Astrocyte (in vitro differentiated cells and primary cell): ENCODE results near the gene PCDHGB1. TPM values are rescaled to one million over a fixed set of nuclear protein-coding genes. Genes with fewer than 3 reads are reported as not detected.

Experiments
- DNase-seq: peaks from one replicate; pipeline ENCODE4 v3.0.0-alpha.2; 2010; ENCODE audit warnings: low read depth
- FAIRE-seq: peaks from 2 replicates; lab custom pipeline; 2011; peaks lifted over from hg19 to GRCh38; lab: Jason Lieb, UNC
- H2AFZ ChIP-seq: 2 replicates; pipeline ENCODE4 v1.6.0; 2012; ENCODE audit warnings: low read depth, low read length, inconsistent platforms
- H3K27ac ChIP-seq: 2 replicates; pipeline ENCODE4 v1.5.1; 2011; ENCODE audit warnings: low read depth, low read length, inconsistent platforms
- H3K27me3 ChIP-seq: 2 replicates; pipeline ENCODE4 v1.6.0; 2011; ENCODE audit warnings: low read length, inconsistent platforms; ENCODE audit not compliant: insufficient read depth
- H3K36me3 ChIP-seq: 2 replicates; pipeline ENCODE4 v1.5.1; 2011; ENCODE audit warnings: low read length, inconsistent platforms; ENCODE audit not compliant: insufficient read depth
- H3K4me1 ChIP-seq: 2 replicates; pipeline ENCODE4 v1.5.1; 2011; ENCODE audit warnings: low read length, inconsistent platforms; ENCODE audit not compliant: insufficient read depth
- H3K4me2 ChIP-seq: 2 replicates; pipeline ENCODE4 v1.6.0; 2012; ENCODE audit warnings: low read length, inconsistent platforms
- H3K4me3 ChIP-seq: 2 replicates; pipeline ENCODE4 v1.5.1; 2011; ENCODE audit warnings: low read depth, mild to moderate bottlenecking, low read length, inconsistent platforms; ENCODE audit not compliant: insufficient read depth
- H3K79me2 ChIP-seq: 2 replicates; pipeline ENCODE4 v1.6.0; 2012; ENCODE audit warnings: mild to moderate bottlenecking, low read length, inconsistent platforms; ENCODE audit not compliant: insufficient read depth
- H3K9ac ChIP-seq: 2 replicates; pipeline ENCODE4 v1.6.0; 2012; ENCODE audit warnings: mild to moderate bottlenecking, low read length, inconsistent platforms
- H3K9me3 ChIP-seq: 2 replicates; pipeline ENCODE4 v1.5.1; 2012; ENCODE audit warnings: low read depth, mild to moderate bottlenecking, low read length, inconsistent platforms; ENCODE audit not compliant: insufficient read depth
- H4K20me1 ChIP-seq: 2 replicates; pipeline ENCODE4 v1.6.0; 2012; ENCODE audit warnings: low read length, inconsistent platforms; ENCODE audit not compliant: insufficient read depth
- H3K27ac Mint-ChIP-seq: one replicate; pipeline ENCODE4 v1.8.0; 2021; ENCODE audit warnings: mild to moderate bottlenecking, mixed read lengths; ENCODE audit not compliant: unreplicated experiment
- H3K27me3 Mint-ChIP-seq: one replicate; pipeline ENCODE4 v1.8.0; 2021; ENCODE audit warnings: low read depth, mixed read lengths; ENCODE audit not compliant: unreplicated experiment
- H3K36me3 Mint-ChIP-seq: one replicate; pipeline ENCODE4 v1.8.0; 2021; ENCODE audit warnings: low read depth, mixed read lengths; ENCODE audit not compliant: unreplicated experiment
- H3K4me1 Mint-ChIP-seq: one replicate; pipeline ENCODE4 v1.8.0; 2021; ENCODE audit warnings: low read depth, mixed read lengths; ENCODE audit not compliant: unreplicated experiment
- H3K4me3 Mint-ChIP-seq: one replicate; pipeline ENCODE4 v1.8.0; 2021; ENCODE audit warnings: mild to moderate bottlenecking, moderate library complexity, mixed read lengths; ENCODE audit not compliant: unreplicated experiment
- H3K9me3 Mint-ChIP-seq: one replicate; pipeline ENCODE4 v1.8.0; 2021; ENCODE audit warnings: mild to moderate bottlenecking, mixed read lengths; ENCODE audit not compliant: unreplicated experiment
- EZH2 ChIP-seq: IDR thresholded peaks from 2 replicates; pipeline ENCODE4 v1.6.1; 2012; ENCODE audit warnings: mild to moderate bottlenecking, low read length, inconsistent platforms; ENCODE audit not compliant: insufficient read depth
- total RNA-seq: library from RNA; stranded (reverse); gene quantifications from 2 replicates; pipeline ENCODE4 v1.2.1, GENCODE V29; 2021
- TF ChIP-seq, protein P1 (sequence below): IDR thresholded peaks from 2 replicates; pipeline ENCODE4 v1.5.1; 2011; ENCODE audit warnings: low read depth, mild to moderate bottlenecking, inconsistent platforms, low read length, moderate library complexity; ENCODE audit not compliant: insufficient read depth

The PCDHGB1 gene
- total RNA-seq, 1 donor from 2014 or later, result 1.5 TPM

- Histone ChIP-seq H4K20me1 (no peaks in the 10 kb centered on the region), H3K27ac (no peak within 1 kb of the TSS), H3K4me2 (peak within 1 kb of the TSS; percentile 45), H3K79me2 (no peaks in the 10 kb centered on the region), H3K9me3 (peaks cover 47% of the 10 kb centered on the region), H3K4me1 (no peaks in the 10 kb centered on the region), H2AFZ (no peak within 1 kb of the TSS), H3K27me3 (peaks cover 3% of the 10 kb centered on the region), H3K4me3 (no peak within 1 kb of the TSS), H3K36me3 (no peaks in the 10 kb centered on the region), H3K9ac (no peak within 1 kb of the TSS)
- TF ChIP-seq EZH2, result no peak
- TF ChIP-seq, protein P1, sequence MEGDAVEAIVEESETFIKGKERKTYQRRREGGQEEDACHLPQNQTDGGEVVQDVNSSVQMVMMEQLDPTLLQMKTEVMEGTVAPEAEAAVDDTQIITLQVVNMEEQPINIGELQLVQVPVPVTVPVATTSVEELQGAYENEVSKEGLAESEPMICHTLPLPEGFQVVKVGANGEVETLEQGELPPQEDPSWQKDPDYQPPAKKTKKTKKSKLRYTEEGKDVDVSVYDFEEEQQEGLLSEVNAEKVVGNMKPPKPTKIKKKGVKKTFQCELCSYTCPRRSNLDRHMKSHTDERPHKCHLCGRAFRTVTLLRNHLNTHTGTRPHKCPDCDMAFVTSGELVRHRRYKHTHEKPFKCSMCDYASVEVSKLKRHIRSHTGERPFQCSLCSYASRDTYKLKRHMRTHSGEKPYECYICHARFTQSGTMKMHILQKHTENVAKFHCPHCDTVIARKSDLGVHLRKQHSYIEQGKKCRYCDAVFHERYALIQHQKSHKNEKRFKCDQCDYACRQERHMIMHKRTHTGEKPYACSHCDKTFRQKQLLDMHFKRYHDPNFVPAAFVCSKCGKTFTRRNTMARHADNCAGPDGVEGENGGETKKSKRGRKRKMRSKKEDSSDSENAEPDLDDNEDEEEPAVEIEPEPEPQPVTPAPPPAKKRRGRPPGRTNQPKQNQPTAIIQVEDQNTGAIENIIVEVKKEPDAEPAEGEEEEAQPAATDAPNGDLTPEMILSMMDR, result peak; percentile 39
- DNase-seq, result no peak
- Mint-ChIP-seq H3K4me3 (no peak within 1 kb of the TSS), H3K4me1 (no peaks in the 10 kb centered on the region), H3K9me3 (peaks cover 33% of the 10 kb centered on the region), H3K27ac (no peak within 1 kb of the TSS), H3K27me3 (no peaks in the 10 kb centered on the region), H3K36me3 (peaks cover 8% of the 10 kb centered on the region)
- no peak for FAIRE-seq
Measured at GRCh38 chr5:141354900-141355469, 5.1 kb downstream of the PCDHGB1 start, which contains the start of gene PCDHGA4. Gene PCDHGA4, plus strand, starts transcription at chr5:141355021. Its CDS starts 87 bp downstream, at chr5:141355108.

DNA sequence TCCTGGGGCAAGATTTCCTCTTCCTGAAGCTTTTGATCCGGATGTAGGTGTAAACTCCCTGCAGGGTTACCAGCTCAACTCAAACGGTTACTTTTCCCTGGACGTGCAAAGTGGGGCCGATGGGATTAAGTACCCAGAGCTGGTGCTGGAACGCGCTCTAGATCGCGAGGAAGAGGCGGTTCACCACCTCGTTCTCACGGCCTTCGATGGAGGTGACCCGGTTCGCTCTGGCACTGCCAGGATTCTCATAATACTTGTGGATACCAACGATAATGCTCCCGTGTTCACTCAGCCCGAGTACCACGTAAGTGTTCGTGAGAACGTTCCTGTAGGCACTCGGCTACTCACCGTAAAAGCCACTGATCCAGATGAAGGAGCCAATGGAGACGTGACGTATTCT lies 5.7 kb downstream of the PCDHGB1 start:
- Mint-ChIP-seq H3K27me3 (no peaks in the 10 kb centered on the region), H3K4me3 (no peak overlapping the region), H3K9me3 (peaks cover 35% of the 10 kb centered on the region), H3K36me3 (peaks cover 10% of the 10 kb centered on the region), H3K4me1 (no peaks in the 10 kb centered on the region), H3K27ac (no peak overlapping the region)
- Histone ChIP-seq H3K9me3 (peaks cover 47% of the 10 kb centered on the region), H3K36me3 (no peaks in the 10 kb centered on the region), H2AFZ (no peak overlapping the region), H4K20me1 (no peaks in the 10 kb centered on the region), H3K4me3 (no peak overlapping the region), H3K4me1 (no peaks in the 10 kb centered on the region), H3K4me2 (peak overlapping the region; percentile 45), H3K27ac (no peak overlapping the region), H3K27me3 (peaks cover 3% of the 10 kb centered on the region), H3K9ac (no peak overlapping the region), H3K79me2 (no peaks in the 10 kb centered on the region)
- no peak for FAIRE-seq
- no peak for TF ChIP-seq EZH2
- TF ChIP-seq, protein P1, result no peak
- DNase-seq, result no peak

DNA sequence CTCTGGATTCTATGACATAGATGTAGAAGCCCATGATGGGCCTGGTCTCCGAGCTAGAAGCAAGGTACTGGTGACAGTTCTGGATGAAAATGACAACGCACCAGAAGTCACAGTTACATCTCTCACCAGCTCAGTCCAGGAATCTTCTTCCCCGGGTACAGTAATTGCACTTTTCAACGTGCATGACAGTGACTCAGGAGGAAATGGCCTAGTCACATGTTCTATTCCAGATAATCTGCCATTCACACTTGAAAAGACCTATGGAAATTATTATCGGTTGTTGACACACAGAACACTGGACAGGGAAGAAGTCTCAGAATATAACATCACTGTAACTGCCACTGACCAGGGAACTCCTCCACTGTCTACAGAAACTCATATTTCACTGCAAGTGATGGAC lies 6.2 kb downstream of the PCDHGB1 start:
- Histone ChIP-seq H2AFZ (no peak overlapping the region), H3K79me2 (no peaks in the 10 kb centered on the region), H3K27ac (no peak overlapping the region), H3K9ac (no peak overlapping the region), H3K9me3 (peaks cover 47% of the 10 kb centered on the region), H3K4me2 (no peak overlapping the region), H3K4me3 (no peak overlapping the region), H3K36me3 (no peaks in the 10 kb centered on the region), H3K4me1 (no peaks in the 10 kb centered on the region), H4K20me1 (no peaks in the 10 kb centered on the region), H3K27me3 (peaks cover 7% of the 10 kb centered on the region)
- Mint-ChIP-seq H3K9me3 (peaks cover 38% of the 10 kb centered on the region), H3K4me1 (no peaks in the 10 kb centered on the region), H3K36me3 (peaks cover 14% of the 10 kb centered on the region), H3K27ac (no peak overlapping the region), H3K27me3 (no peaks in the 10 kb centered on the region), H3K4me3 (no peak overlapping the region)
- DNase-seq (no peak), FAIRE-seq (no peak)
- TF ChIP-seq, protein P1, result no peak
- no peak for TF ChIP-seq EZH2
